Stomach (tissue), 9 donors: ENCODE measurements around the gene LIME1. TPM values are rescaled to one million over a fixed set of nuclear protein-coding genes. Genes with fewer than 3 reads are reported as not detected.
"Not testable (repeated sequence)": the region's sequence is repeated elsewhere in the genome, so short reads cannot be mapped to it uniquely, and the experiment has no call there.

Experiments
- DNase-seq, 2 donors: peaks; one replicate each; pipeline versions ENCODE4 v3.0.0 to v3.0.0-alpha.2; 2013 to 2019
- H3K27ac ChIP-seq, 5 donors: fragments of 200-600 bp in 4 of 5; sonication (generic) in 4 of 5; one replicate each; pipeline ENCODE4 v1.5.1; 2013 to 2019; ENCODE audit warnings: mild to moderate bottlenecking in 1 of 5, moderate library complexity in 1 of 5
- H3K27me3 ChIP-seq, 3 donors: fragments of 200-600 bp; sonication (generic); one replicate each; pipeline ENCODE4 v1.5.1; 2017 to 2019; ENCODE audit warnings: mixed run types in 1 of 3
- H3K36me3 ChIP-seq, 4 donors: fragments of 200-600 bp; sonication (generic); 1 replicate in 3 of 4; 2 replicates in 1 of 4; pipeline ENCODE4 v1.5.1; 2016 to 2019
- H3K4me1 ChIP-seq, 4 donors: fragments of 200-600 bp; sonication (generic); one replicate each; pipeline ENCODE4 v1.5.1; 2016 to 2019
- H3K4me3 ChIP-seq, 4 donors: fragments of 200-600 bp; sonication (generic) in 3 of 4; one replicate each; pipeline ENCODE4 v1.5.1; 2016 to 2019; ENCODE audit warnings: mild to moderate bottlenecking in 1 of 4
- H3K9me3 ChIP-seq, 4 donors: fragments of 200-600 bp; sonication (generic); one replicate each; pipeline ENCODE4 v1.5.1; 2016 to 2019
- EP300 ChIP-seq: sonication (generic); formaldehyde crosslinking; IDR thresholded peaks from one replicate; pipeline ENCODE4 v1.6.1; 2017; ENCODE audit warnings: antibody characterized with exemption
- POLR2A ChIP-seq, 4 donors: fragments of 450-650 bp; IDR thresholded peaks; one replicate each; pipeline ENCODE4 v1.6.1; 2016; ENCODE audit warnings: antibody characterized with exemption in 4 of 4, control low read depth in 2 of 4, mild to moderate bottlenecking in 1 of 4, moderate library complexity in 1 of 4
- POLR2AphosphoS5 ChIP-seq, 3 donors: sonication (generic); formaldehyde crosslinking; IDR thresholded peaks; one replicate each; pipeline ENCODE4 v1.6.1; 2016; ENCODE audit warnings: antibody characterized with exemption in 3 of 3
- WGBS, 5 donors: extraction: QIAGEN DNeasy Blood & Tissue Kit in 3 of 5; methylation state at CpG; one replicate each; pipeline versions ENCODE4 v1.1.5 to v1.1.7; 2013 to 2018; 5-methylcytosine and 5-hydroxymethylcytosine counted together
- intact Hi-C: fragments of 100-400 bp; cut with DNase I; formaldehyde crosslinking; loops from one replicate; pipeline ENCODE4 v1.15.1; 2023; ENCODE audit warnings: low total_unique reads
- polyA plus RNA-seq, 3 donors: library from polyadenylated mRNA; stranded (reverse); fragments of 200-250 nt; gene quantifications; one replicate each; pipeline ENCODE4 v1.2.3, GENCODE V29; 2013
- total RNA-seq, 5 donors: library from RNA; depleted of rRNA; stranded (reverse); fragments of >200 nt; gene quantifications; one replicate each; pipeline versions ENCODE4 v1.1.0 to v1.2.3, GENCODE V29; 2014 to 2016
- TF ChIP-seq, protein P1 (sequence below), 7 experiments: fragments of 450-650 bp in 4 of 7; fragments of 200-600 bp in 3 of 7; sonication (generic) in 3 of 7; IDR thresholded peaks; one replicate each; pipeline ENCODE4 v1.5.1; 2016 to 2019; ENCODE audit warnings: antibody characterized with exemption in 7 of 7, control low read depth in 2 of 7, mild to moderate bottlenecking in 1 of 7
- donor health status: healthy with polysubstance abuse.
- donor health status: Bipolar disorder and iron deficiency.
- donor health status: healthy.

Gene LIME1
- total and polyA plus RNA-seq, 8 donors, result 3.6 to 117 (median 18.5) TPM

DNA sequence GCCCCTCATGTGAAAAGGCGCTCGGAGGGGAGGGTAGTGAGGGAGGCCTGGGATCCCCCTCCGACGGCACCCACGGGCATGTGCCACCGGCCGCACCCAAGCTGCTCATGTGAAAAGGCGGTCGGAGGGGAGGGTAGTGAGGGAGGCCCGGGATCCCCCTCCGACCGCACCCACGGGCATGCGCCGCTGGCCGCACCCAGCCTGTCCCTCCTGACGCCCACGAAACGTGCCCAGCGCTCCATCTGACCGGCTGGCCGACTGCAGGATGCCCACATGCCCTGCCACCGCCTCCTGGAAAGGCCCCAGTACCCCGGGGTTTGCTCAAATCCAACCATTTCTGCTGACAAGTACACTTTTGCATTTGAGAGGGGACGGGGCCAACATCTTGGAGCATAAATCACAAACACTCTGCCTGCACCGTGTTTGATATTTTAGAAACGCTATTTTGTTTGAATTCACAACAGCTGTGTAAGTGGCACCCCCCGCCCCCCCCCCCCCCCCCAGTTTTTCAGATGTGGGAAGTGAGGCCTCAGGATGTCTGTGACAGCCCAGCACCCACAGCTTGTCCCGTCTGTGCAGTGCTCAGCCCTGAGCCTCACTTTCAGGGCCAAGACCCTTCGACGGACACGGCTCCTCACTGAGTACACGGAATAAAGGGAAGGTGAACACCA is 37.2 kb downstream of the LIME1 start:
- 75 to 86% (median 81%) methylated on average over 15 to 33 of the region's 33 CpGs for WGBS, 5 donors
- DNase-seq, result no peak
- H3K4me3 ChIP-seq, result no peak overlapping the region
- peaks cover 8 to 20% (median 13%) of the 10 kb centered on the region in 4 donors for H3K4me1 ChIP-seq
- peaks cover 0 to 27% (median 17%) of the 10 kb centered on the region in 4 donors for H3K36me3 ChIP-seq
- TF ChIP-seq POLR2AphosphoS5 (IDR thresholded peaks at IDR 0.05) (no peak), EP300 (no peak), POLR2A (IDR thresholded peaks at IDR 0.05) (no peak)
- TF ChIP-seq, protein P1, sequence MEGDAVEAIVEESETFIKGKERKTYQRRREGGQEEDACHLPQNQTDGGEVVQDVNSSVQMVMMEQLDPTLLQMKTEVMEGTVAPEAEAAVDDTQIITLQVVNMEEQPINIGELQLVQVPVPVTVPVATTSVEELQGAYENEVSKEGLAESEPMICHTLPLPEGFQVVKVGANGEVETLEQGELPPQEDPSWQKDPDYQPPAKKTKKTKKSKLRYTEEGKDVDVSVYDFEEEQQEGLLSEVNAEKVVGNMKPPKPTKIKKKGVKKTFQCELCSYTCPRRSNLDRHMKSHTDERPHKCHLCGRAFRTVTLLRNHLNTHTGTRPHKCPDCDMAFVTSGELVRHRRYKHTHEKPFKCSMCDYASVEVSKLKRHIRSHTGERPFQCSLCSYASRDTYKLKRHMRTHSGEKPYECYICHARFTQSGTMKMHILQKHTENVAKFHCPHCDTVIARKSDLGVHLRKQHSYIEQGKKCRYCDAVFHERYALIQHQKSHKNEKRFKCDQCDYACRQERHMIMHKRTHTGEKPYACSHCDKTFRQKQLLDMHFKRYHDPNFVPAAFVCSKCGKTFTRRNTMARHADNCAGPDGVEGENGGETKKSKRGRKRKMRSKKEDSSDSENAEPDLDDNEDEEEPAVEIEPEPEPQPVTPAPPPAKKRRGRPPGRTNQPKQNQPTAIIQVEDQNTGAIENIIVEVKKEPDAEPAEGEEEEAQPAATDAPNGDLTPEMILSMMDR (IDR thresholded peaks at IDR 0.05), result no peak
- no peaks in the 10 kb centered on the region for H3K9me3 ChIP-seq
- H3K27me3 ChIP-seq, result peaks cover 0 to 13% (median 3%) of the 10 kb centered on the region in 3 donors
- no peak overlapping the region for H3K27ac ChIP-seq
- intact Hi-C loops, result no loop called here

DNA sequence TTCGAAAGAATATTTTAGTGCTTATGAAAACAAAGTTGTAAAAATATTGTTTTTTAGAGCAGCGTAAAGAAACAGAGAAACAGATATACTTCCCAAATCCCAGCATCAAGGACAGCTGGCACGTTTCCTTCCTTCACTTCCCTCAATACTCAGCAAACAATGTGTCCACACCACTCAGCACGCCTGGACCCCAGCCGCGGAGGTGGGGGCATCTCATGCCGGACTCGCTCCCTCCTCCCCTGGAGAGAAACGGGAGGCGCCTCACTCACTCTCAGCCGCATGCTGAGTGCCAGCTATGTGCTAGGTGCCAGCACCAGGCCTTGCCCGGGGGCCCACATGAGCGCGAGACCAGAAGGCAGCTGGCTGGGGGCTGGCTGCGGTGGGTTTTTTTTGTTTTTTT is 37.8 kb downstream of the LIME1 start:
- intact Hi-C loops, result no loop called here

DNA sequence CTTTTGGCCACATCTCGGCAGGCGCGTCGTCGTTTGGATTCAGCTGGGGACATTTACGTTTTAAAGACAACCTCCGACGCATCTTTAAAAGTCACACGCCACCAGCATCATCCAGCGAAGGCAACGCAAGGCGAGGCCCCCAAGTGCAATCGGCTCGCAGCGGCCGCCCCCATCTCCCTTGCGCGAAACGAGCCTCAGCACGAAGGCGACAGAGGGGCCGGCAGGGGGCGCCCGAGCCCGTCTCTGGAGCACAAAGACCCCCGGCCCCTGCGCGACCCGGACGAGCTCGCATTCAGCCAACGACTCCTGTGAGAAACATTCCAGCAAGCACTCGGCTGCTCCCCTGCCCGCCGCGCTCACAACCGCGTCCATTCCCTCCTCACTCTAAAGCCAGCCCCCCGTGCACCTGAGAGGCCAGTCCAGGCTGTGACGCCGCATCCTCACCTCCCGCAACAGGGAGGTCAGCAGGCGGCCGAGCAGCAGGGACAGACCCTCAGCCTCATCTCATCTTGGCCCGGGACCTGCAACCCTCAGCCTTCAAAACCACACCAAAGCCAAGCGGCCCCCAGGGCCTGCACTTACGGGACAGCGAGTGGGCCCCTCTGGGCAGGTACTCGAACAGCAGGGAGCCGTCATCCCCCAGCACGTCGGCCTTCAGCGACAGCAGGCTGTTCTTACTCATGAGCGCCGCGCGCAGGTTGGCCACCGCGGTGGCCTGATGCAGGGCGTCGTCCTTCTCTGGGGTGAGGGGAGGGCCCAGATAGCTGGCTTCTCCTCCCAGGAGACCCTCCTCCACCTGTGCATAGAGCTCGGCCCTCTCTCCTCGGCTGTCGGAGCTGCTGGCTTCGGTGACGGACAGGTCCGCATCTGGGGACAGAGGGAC is 38.9 kb downstream of the LIME1 start:
- Histone ChIP-seq H3K9me3 (no peaks in the 10 kb centered on the region), H3K4me3 (peak overlapping the region; percentile 7 to 22 (median 12)), H3K36me3 (peaks cover 0 to 11% (median 8%) of the 10 kb centered on the region in 4 donors), H3K27ac (peak overlapping the region in 1 of 5 donors; percentile 18), H3K27me3 (peaks cover 0 to 13% (median 3%) of the 10 kb centered on the region in 3 donors), H3K4me1 (peaks cover 8 to 20% (median 13%) of the 10 kb centered on the region in 4 donors)
- DNase-seq, result peak in 1 of 2 donors; percentile 89
- intact Hi-C loops, result no loop called here
- 27 to 44% (median 30%) methylated on average over 40 to 67 of the region's 67 CpGs for WGBS, 5 donors
- no peak for TF ChIP-seq POLR2A (IDR thresholded peaks at IDR 0.05)
- TF ChIP-seq, protein P1 (IDR thresholded peaks at IDR 0.05), result peak in 4 of 7 experiments; percentile 37 to 55 (median 49)
- TF ChIP-seq POLR2AphosphoS5 (IDR thresholded peaks at IDR 0.05), result no peak
- TF ChIP-seq EP300, result no peak

More for the DNA sequence above, 37.8 kb downstream of the LIME1 start:
- H3K4me3 ChIP-seq, result no peak overlapping the region
- H3K27ac ChIP-seq, result no peak overlapping the region
- peaks cover 8 to 20% (median 13%) of the 10 kb centered on the region in 4 donors for H3K4me1 ChIP-seq
- peaks cover 0 to 21% (median 11%) of the 10 kb centered on the region in 4 donors for H3K36me3 ChIP-seq
- no peak for TF ChIP-seq POLR2AphosphoS5 (IDR thresholded peaks at IDR 0.05)
- TF ChIP-seq EP300, result no peak
- no peak for TF ChIP-seq POLR2A (IDR thresholded peaks at IDR 0.05)
- TF ChIP-seq, protein P1 (IDR thresholded peaks at IDR 0.05), result no peak
- no peak for DNase-seq
- 71 to 82% (median 77%) methylated on average over 12 to 15 of the region's 15 CpGs for WGBS, 5 donors
- peaks cover 0 to 13% (median 3%) of the 10 kb centered on the region in 3 donors for H3K27me3 ChIP-seq
- H3K9me3 ChIP-seq, result no peaks in the 10 kb centered on the region

DNA sequence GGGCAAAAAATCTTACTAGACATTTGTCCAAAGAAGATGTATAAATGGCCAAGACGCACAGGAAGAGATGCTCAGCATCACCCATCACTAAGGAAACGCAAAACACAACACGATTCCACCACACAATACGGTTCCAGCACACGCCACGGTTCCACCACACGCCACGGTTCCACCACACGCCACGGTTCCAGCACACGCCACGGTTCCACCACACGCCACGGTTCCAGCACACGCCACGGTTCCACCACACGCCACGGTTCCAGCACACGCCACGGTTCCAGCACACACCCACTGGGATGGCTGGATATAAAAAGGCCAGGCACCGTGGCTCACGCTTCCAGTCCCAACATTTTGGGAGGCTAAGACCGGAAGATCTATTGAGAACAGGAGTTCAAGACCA is 40.4 kb downstream of the LIME1 start:
- H3K27ac ChIP-seq, intact Hi-C loops, H3K4me3 ChIP-seq, DNase-seq, H3K9me3 ChIP-seq, H3K36me3 ChIP-seq: not testable (repeated sequence)
- H3K4me1 ChIP-seq, result peaks cover 8 to 20% (median 13%) of the 10 kb centered on the region in 4 donors
- H3K27me3 ChIP-seq, result peaks cover 0 to 13% (median 3%) of the 10 kb centered on the region in 3 donors
- WGBS, 5 donors, result 86 to 96% (median 95%) methylated on average over 20 to 23 of the region's 23 CpGs
